ENCODE results near the gene PCYT2.
"Not testable (repeated sequence)": the region's sequence is repeated elsewhere in the genome, so short reads cannot be mapped to it uniquely, and the experiment has no call there.

Gene PCYT2

GRCh38 chr17:81927152-81927652, 16.0 kb upstream of the PCYT2 start:
- no peak for DNase-seq

GRCh38 chr17:81926451-81927151, 15.4 kb upstream of the PCYT2 start:
- peak; percentile 77 to 84 for DNase-seq

- no peak for DNase-seq
Measured at GRCh38 chr17:81925860-81926450, 14.8 kb upstream of the PCYT2 start.

- DNase-seq = peak in 1 of 2 donors; percentile 16
Measured at GRCh38 chr17:81924557-81925532, 13.6 kb upstream of the PCYT2 start.

GRCh38 chr17:81923302-81924260, 12.4 kb upstream of the PCYT2 start:
- DNase-seq = peak; percentile 85

GRCh38 chr17:81922566-81923301, 11.5 kb upstream of the PCYT2 start:
- DNase-seq = no peak

- DNase-seq = no peak
Measured at GRCh38 chr17:81921996-81922565, 10.9 kb upstream of the PCYT2 start.

- DNase-seq = no peak
Measured at GRCh38 chr17:81921537-81921862, 10.3 kb upstream of the PCYT2 start.

- peak; percentile 62 to 75 for DNase-seq
Measured at GRCh38 chr17:81920612-81921536, 9.7 kb upstream of the PCYT2 start.

- DNase-seq = no peak
Measured at GRCh38 chr17:81918832-81919545, 7.8 kb upstream of the PCYT2 start.

- not testable (repeated sequence) for DNase-seq
Measured at GRCh38 chr17:81918333-81918669, 7.1 kb upstream of the PCYT2 start.

GRCh38 chr17:81917565-81918332, 6.5 kb upstream of the PCYT2 start, which contains the start of gene SIRT7:
Gene SIRT7, minus strand, starts transcription at chr17:81918176. Its CDS starts 45 bp downstream, at chr17:81918131.
- peak; percentile 82 to 87 for DNase-seq

- DNase-seq = peak; percentile 78 to 84
Measured at GRCh38 chr17:81916234-81917001, 5.2 kb upstream of the PCYT2 start.

- no peak for DNase-seq
Measured at GRCh38 chr17:81915331-81915730, 4.1 kb upstream of the PCYT2 start.

GRCh38 chr17:81914103-81914850, 3.1 kb upstream of the PCYT2 start:
- no peak for DNase-seq

- no peak for DNase-seq
Measured at GRCh38 chr17:81913394-81914102, 2.3 kb upstream of the PCYT2 start.

Measured in inflammatory macrophage (primary cell).